Measurements from ENCODE around the gene TBL1XR1. TPM values are rescaled to one million over a fixed set of nuclear protein-coding genes. Genes with fewer than 3 reads are reported as not detected.

Gene TBL1XR1
- total and polyA plus RNA-seq, 2 of the 8 experiments (the other 6 are each of a cell fraction or from before 2014, with no cell fraction given), result 28.1 to 147 TPM

GRCh38 chr3:177105623-177106022 is 91.7 kb downstream of the TBL1XR1 start:
- no peaks in the 10 kb centered on the region for H3K27me3 ChIP-seq (replicated peaks in 1 of 4; ENCODE audit: control insufficient read depth in 3 of 4, extremely low read depth in 1 of 4, insufficient read depth in 3 of 4, low read length in 3 of 4)
- H4K8ac ChIP-seq (ENCODE audit: extremely low read depth, insufficient read depth, low read length), result no peak overlapping the region
- no peak overlapping the region for H2BK15ac ChIP-seq (ENCODE audit: low read length)
- POLR2A ChIA-PET (ENCODE audit: partially characterized antibody), result interaction anchor here (1.0 to 1.5 kb wide), 3 partner anchors 9 to 17 kb away, joined by 3 to 4 read pairs (median 4); no protein-coding TSS in a partner anchor
- no peak overlapping the region for H3K9ac ChIP-seq (replicated peaks in 1 of 4; ENCODE audit: extremely low read depth in 1 of 4, low read depth in 3 of 4, low read length in 3 of 4)
- H3K14ac ChIP-seq (ENCODE audit: insufficient read length), result no peak overlapping the region
- H3K9me3 ChIP-seq (ENCODE audit: insufficient read depth in 2 of 2, low read depth in 1 of 2, low read length in 1 of 2), result no peaks in the 10 kb centered on the region
- DNase-seq (ENCODE audit: low read depth in 1 of 2, low spot score in 2 of 2) (no peak), FAIRE-seq (no peak)
- no peak overlapping the region for H3K4ac ChIP-seq (replicated peaks; ENCODE audit: insufficient read length, low read depth, low read length)
- peaks cover 16 to 20% of the 10 kb centered on the region in 2 experiments for H4K20me1 ChIP-seq (replicated peaks in 1 of 2; ENCODE audit: control insufficient read depth in 1 of 2, insufficient read depth in 2 of 2, low read length in 2 of 2)
- no peak overlapping the region for H3K56ac ChIP-seq (replicated peaks; ENCODE audit: insufficient read length, low read depth, low read length)
- H2BK120ac ChIP-seq (replicated peaks; ENCODE audit: low read depth, low read length), result no peak overlapping the region
- H3K23me2 ChIP-seq (ENCODE audit: low read depth, low read length), result no peaks in the 10 kb centered on the region
- no peak overlapping the region for H2BK20ac ChIP-seq (ENCODE audit: low read length)
- no peak overlapping the region for H2BK5ac ChIP-seq (ENCODE audit: low read depth, low read length)
- H3K36me3 ChIP-seq (ENCODE audit: control insufficient read depth in 2 of 4, insufficient read depth in 4 of 4, low read length in 3 of 4), result no peaks in the 10 kb centered on the region
- H2AK5ac ChIP-seq (ENCODE audit: low read depth, low read length), result no peak overlapping the region
- peaks cover 5% of the 10 kb centered on the region; the same call in 1 of the 2 replicates for H3K79me1 ChIP-seq (ENCODE audit: low read depth, low read length)
- peaks cover 6 to 100% of the 10 kb centered on the region in 2 experiments; a peak in 3 of 4 replicates for H3K79me2 ChIP-seq (ENCODE audit: control insufficient read depth in 1 of 2, insufficient read depth in 2 of 2, low read length in 2 of 2)
- H4K5ac ChIP-seq (ENCODE audit: insufficient read length, low read depth, low read length), result no peak overlapping the region
- H4K91ac ChIP-seq (replicated peaks; ENCODE audit: insufficient read length, low read length), result no peak overlapping the region
- CTCF ChIA-PET (ENCODE audit: partially characterized antibody), result interaction anchor here (0.5 kb wide), 1 partner anchor 260 kb away, joined by 3 read pairs; no protein-coding TSS in a partner anchor
- H3K23ac ChIP-seq (ENCODE audit: insufficient read length), result no peak overlapping the region
- no peak overlapping the region for H3K4me2 ChIP-seq (ENCODE audit: insufficient read depth in 1 of 2, low read depth in 2 of 2, low read length in 2 of 2)
- H3K4me3 ChIP-seq (ENCODE audit: extremely low read depth in 1 of 4, insufficient read depth in 2 of 4, low read depth in 3 of 4, low read length in 4 of 4), result no peak overlapping the region
- no peak overlapping the region for H2BK12ac ChIP-seq (ENCODE audit: low read depth, low read length)
- no peak overlapping the region for H2AFZ ChIP-seq (ENCODE audit: low read length)
- 69% methylated on average over 4 of the region's 4 CpGs; no CpG with 5 or more reads in 1 of the 2 experiments for WGBS, 2 experiments (ENCODE audit: extremely low coverage in 1 of 2, insufficient coverage in 1 of 2, insufficient read length in 1 of 2, insufficient replicate concordance in 2 of 2, low coverage in 1 of 2, low lambda C conversion rate in 2 of 2, missing lambda C conversion rate in 1 of 2)
- no peak overlapping the region for H3K18ac ChIP-seq (ENCODE audit: extremely low read depth, low read length)
- H3K4me1 ChIP-seq (replicated peaks in 1 of 4; ENCODE audit: control insufficient read depth in 3 of 4, insufficient read depth in 4 of 4, low read length in 3 of 4), result peaks cover 3 to 28% (median 13%) of the 10 kb centered on the region in 4 experiments
- no peak overlapping the region for H3K27ac ChIP-seq (ENCODE audit: low read depth, low read length)
- TF ChIP-seq CTCF (IDR thresholded peaks at IDR 0.05; ENCODE audit: control extremely low read depth in 1 of 3, insufficient read depth in 1 of 3, low read depth in 1 of 3, low read length in 3 of 3) (no peak), RNF2 (IDR thresholded peaks at IDR 0.05; ENCODE audit: borderline replicate concordance, low read depth, low read length, missing control alignments, poor library complexity, severe bottlenecking) (no peak), RBBP5 (IDR thresholded peaks at IDR 0.05; ENCODE audit: borderline replicate concordance, low read depth, low read length) (no peak)

All from H1 (cell line).